Measurements from ENCODE around the gene TRIM8.

The TRIM8 gene

DNA sequence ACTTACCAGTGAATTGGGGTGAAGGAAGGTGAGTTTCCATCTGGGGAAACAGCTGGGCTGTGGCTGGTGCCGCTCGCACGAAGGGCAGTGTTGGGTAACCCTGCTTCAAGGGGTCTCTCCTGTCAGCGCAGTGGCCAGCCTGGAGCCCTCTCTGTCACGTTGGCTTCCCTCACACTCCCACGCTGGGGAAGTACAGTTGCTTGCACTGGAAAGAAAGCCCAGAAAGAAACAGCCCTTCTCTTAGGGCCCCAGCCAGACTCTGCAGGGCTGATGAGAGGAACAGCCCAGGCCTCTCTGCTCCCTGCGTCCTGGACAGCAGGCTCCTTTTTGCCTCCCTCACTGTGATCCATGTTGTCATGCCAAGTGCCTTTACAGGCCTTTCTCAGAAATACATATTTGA lies 40.3 kb upstream of the TRIM8 start:
- H3K36me3 ChIP-seq: no peaks in the 10 kb centered on the region; the same call in 1 of the 2 replicates
- DNase-seq: no peak
- no peaks in the 10 kb centered on the region for H3K27me3 ChIP-seq
- TF ChIP-seq, protein P1, sequence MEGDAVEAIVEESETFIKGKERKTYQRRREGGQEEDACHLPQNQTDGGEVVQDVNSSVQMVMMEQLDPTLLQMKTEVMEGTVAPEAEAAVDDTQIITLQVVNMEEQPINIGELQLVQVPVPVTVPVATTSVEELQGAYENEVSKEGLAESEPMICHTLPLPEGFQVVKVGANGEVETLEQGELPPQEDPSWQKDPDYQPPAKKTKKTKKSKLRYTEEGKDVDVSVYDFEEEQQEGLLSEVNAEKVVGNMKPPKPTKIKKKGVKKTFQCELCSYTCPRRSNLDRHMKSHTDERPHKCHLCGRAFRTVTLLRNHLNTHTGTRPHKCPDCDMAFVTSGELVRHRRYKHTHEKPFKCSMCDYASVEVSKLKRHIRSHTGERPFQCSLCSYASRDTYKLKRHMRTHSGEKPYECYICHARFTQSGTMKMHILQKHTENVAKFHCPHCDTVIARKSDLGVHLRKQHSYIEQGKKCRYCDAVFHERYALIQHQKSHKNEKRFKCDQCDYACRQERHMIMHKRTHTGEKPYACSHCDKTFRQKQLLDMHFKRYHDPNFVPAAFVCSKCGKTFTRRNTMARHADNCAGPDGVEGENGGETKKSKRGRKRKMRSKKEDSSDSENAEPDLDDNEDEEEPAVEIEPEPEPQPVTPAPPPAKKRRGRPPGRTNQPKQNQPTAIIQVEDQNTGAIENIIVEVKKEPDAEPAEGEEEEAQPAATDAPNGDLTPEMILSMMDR (IDR thresholded peaks at IDR 0.05; ENCODE audit: low read depth, low read length): no peak
- no peak overlapping the region for H3K4me3 ChIP-seq (ENCODE audit: low read depth, low read length)
- H3K4me1 ChIP-seq: no peaks in the 10 kb centered on the region; the same call in none of the 2 replicates
- H3K9me3 ChIP-seq: no peaks in the 10 kb centered on the region

DNA sequence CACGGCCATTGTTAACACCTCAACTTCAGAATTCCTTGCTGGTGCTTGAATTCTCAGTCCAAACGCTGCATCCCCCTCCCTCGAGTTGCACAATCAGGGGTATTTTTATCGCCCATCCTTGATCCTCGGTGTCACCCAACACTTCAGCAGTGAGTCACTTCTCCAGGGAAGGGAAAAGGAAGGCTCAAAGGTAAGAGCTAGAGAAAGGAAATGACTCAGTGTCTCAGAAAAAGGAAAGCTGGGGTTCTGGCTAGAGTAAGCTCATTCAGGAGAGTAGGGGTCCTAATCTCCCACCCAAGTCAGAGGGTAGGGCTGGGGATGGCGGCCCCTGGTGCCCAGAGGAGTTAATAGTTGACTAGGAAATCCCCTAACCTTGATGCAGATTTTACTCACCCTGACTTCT lies 39.8 kb upstream of the TRIM8 start:
- no peak for DNase-seq
- no peaks in the 10 kb centered on the region for H3K9me3 ChIP-seq
- no peaks in the 10 kb centered on the region for H3K27me3 ChIP-seq
- no peak overlapping the region for H3K4me3 ChIP-seq (ENCODE audit: low read depth, low read length)
- H3K4me1 ChIP-seq: no peaks in the 10 kb centered on the region; the same call in none of the 2 replicates
- no peaks in the 10 kb centered on the region; the same call in 1 of the 2 replicates for H3K36me3 ChIP-seq
- TF ChIP-seq, protein P1 (IDR thresholded peaks at IDR 0.05; ENCODE audit: low read depth, low read length): no peak

DNA sequence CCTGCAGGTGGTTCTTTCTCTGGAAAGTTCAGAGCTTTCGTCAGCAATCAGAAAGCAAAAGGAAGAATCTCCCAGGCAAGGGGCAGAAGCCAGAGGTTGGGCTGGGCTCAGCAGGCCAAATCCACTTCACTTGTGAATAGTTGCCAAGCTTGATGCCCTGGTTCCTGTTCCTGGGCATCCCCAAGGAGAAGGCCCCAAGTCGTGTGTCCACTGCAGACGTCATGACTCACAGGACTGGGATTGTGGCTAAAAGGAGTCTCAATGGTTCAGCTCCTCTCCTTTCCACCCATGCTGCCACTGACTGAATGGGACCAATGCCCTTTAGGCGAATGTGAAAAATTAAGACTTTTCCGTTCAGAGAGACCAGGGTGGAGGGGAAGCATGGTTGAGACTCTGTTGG lies 38.6 kb upstream of the TRIM8 start:
- no peak for DNase-seq
- TF ChIP-seq, protein P1 (IDR thresholded peaks at IDR 0.05; ENCODE audit: low read depth, low read length): no peak

DNA sequence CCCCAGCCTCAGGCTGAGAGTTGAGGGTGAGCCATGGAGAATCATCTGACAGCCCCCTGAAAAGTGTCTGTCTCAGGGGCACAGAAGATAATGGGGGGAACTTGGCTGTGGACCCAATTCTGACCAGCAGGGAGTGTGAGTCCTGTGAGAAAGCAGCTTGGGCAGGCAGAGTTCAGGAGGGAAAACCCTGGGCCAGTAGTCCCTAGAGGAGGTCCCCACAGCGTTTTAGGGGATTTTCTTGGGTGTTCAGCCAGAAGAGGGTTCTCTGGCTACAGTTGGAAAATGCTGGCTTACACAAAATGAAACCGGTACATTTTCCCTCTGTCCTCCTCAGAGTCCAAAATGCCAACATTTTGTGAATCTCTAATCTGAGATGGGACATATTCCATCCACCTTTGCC lies 35.8 kb upstream of the TRIM8 start:
- Histone ChIP-seq H3K4me1 (no peaks in the 10 kb centered on the region), H3K27me3 (no peaks in the 10 kb centered on the region), H3K9me3 (no peaks in the 10 kb centered on the region), H3K4me3 (ENCODE audit: low read depth, low read length) (no peak overlapping the region), H3K36me3 (no peaks in the 10 kb centered on the region)
- TF ChIP-seq, protein P1 (IDR thresholded peaks at IDR 0.05; ENCODE audit: low read depth, low read length): peak; percentile 6; the same call in 1 of the 2 replicates
- no peak for DNase-seq

More for the DNA sequence above, 38.6 kb upstream of the TRIM8 start:
- Histone ChIP-seq H3K4me3 (ENCODE audit: low read depth, low read length) (no peak overlapping the region), H3K27me3 (no peaks in the 10 kb centered on the region), H3K4me1 (no peaks in the 10 kb centered on the region), H3K9me3 (no peaks in the 10 kb centered on the region), H3K36me3 (no peaks in the 10 kb centered on the region; the same call in 1 of the 2 replicates)

DNA sequence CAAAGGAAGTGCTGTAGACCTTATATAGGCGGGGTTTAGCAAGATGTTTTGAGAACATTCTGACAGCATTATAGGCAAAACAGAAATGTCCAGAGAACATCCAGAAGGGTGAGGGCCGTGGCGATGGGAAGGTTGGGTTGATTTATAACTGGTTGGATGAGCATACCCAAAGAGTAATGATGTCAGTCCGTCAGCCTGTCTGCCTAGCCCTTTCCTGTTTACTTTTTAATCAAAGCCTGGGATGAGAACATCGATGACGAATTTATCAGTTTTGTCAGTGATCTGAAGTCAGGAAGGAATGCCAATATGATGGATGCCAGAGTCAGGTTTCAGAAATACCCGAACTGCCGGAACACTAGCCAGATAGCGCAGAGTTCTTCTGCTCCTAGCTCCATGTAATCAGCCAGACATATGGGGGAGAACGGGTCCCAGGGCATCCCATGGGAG lies 33.8 kb upstream of the TRIM8 start:
- H3K4me3 ChIP-seq (ENCODE audit: low read depth, low read length): no peak overlapping the region

DNA sequence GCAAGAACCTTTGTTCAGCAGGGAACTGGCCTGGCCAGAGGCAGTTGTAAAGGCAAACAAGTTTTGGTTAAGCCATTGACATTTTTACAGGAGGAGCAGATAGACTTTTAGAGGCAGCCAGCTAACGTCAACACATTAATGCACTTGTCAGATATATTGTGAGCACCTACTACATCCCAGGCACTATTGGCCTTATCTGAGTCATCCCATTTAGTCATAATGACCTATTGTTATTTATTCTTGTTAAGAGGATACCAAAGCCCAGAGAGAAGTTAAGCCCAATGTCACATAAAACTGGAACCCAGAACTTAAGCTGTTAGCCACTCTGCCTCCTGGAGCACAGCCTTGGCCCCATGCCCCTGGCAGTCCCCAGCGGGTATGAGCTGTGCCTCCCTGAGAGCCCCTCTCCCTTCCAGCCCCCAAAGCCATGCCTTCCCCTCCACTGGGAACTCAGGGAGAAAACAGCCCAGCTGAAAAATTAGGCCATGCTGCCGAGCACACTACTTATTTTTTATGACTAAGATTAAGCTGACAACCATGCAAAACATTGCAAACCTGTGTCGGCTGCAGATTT lies 32.7 kb upstream of the TRIM8 start:
- DNase-seq: no peak
- Histone ChIP-seq H3K36me3 (no peaks in the 10 kb centered on the region), H3K9me3 (no peaks in the 10 kb centered on the region), H3K27me3 (no peaks in the 10 kb centered on the region), H3K4me3 (ENCODE audit: low read depth, low read length) (no peak overlapping the region), H3K4me1 (peaks cover 10% of the 10 kb centered on the region)
- TF ChIP-seq, protein P1 (IDR thresholded peaks at IDR 0.05; ENCODE audit: low read depth, low read length): no peak

More for the DNA sequence above, 33.8 kb upstream of the TRIM8 start:
- Histone ChIP-seq H3K9me3 (no peaks in the 10 kb centered on the region), H3K4me1 (peaks cover 2% of the 10 kb centered on the region), H3K27me3 (no peaks in the 10 kb centered on the region), H3K36me3 (no peaks in the 10 kb centered on the region)
- DNase-seq: no peak
- TF ChIP-seq, protein P1 (IDR thresholded peaks at IDR 0.05; ENCODE audit: low read depth, low read length): no peak

Data from BE2C (cell line).